HG02763 (cell line): ENCODE results near the gene LARP6.

ENCODE experiments used
- ATAC-seq: cut with Tn5 transposase; IDR thresholded peaks from one replicate; pipeline ENCODE4 v1.9.1; 2021; ENCODE audit warnings: mild to moderate bottlenecking, moderate library complexity; ENCODE audit not compliant: unreplicated experiment

LARP6 gene

GRCh38 chr15:70796516-70797310, 57.2 kb downstream of the LARP6 start:
- no peak for ATAC-seq

- no peak for ATAC-seq
These were observed 58.7 kb downstream of the LARP6 start for GRCh38 chr15:70795311-70795665.

GRCh38 chr15:70794596-70795310, 59.2 kb downstream of the LARP6 start:
- ATAC-seq: no peak

GRCh38 chr15:70793694-70794093, 60.3 kb downstream of the LARP6 start:
- ATAC-seq: no peak

GRCh38 chr15:70792171-70792573, 61.8 kb downstream of the LARP6 start:
- no peak for ATAC-seq

GRCh38 chr15:70791259-70791658, 62.7 kb downstream of the LARP6 start:
- no peak for ATAC-seq

- no peak for ATAC-seq
These were observed 64.7 kb downstream of the LARP6 start for GRCh38 chr15:70789213-70789612.

- no peak for ATAC-seq
These were observed 65.6 kb downstream of the LARP6 start for GRCh38 chr15:70788114-70789049.

GRCh38 chr15:70786996-70787395, 67.0 kb downstream of the LARP6 start:
- ATAC-seq: no peak

GRCh38 chr15:70783610-70784022, 70.3 kb downstream of the LARP6 start:
- ATAC-seq: no peak

- ATAC-seq: no peak
These were observed 70.9 kb downstream of the LARP6 start for GRCh38 chr15:70783041-70783440.

- no peak for ATAC-seq
These were observed 72.7 kb downstream of the LARP6 start for GRCh38 chr15:70781236-70781635.
